ENCODE measurements around the gene GH2. TPM values are rescaled to one million over a fixed set of nuclear protein-coding genes. Genes with fewer than 3 reads are reported as not detected.
"Not testable (repeated sequence)": the region's sequence is repeated elsewhere in the genome, so short reads cannot be mapped to it uniquely, and the experiment has no call there.

The GH2 gene
- total RNA-seq, result not detected in 2 replicates

DNA sequence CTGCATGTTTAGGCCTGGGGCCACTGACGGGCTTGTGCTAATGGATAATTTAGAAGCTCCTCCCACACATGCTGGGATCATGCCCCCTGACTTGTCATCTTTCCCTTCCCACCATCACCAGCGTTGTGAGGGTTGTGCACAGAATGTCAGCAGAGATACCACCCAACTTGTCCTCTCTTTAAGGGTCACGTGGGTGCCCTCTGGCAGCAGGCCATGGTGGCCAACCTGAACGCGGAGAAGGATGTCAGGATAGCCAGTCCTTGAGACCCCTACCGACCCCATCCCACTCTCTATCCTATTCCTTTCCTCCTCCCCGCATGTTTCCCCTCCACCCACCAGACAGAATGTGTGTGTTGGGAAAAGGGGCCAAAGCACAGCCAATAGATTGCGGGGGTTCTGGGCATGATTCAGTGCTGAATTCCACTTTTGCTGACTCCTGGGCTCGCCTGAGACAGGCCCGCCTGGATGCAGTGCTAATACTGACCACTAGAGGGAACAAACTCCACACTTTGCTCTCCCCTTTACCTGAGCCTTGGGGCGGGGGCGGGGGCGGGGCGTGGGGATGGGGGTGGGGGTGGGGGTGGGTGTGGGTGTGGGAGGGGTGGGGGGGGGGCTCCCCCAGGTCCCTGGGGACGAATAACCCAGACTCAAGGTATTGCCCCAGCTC is at the start of gene GH2:
GH2 (minus strand) TSS at position 10 of the 667 bp plus-strand sequence. CDS start 143 bp downstream, outside the sequence.
- intact Hi-C loops (cut with micrococcal nuclease), result no loop called here

GRCh38 chr17:63930951-63931575 is 49.3 kb upstream of the GH2 start:
- intact Hi-C loops (cut with micrococcal nuclease), result loop anchor here (1.0 to 5.0 kb wide), 3 partner anchors 12 to 86 kb away; no protein-coding TSS in a partner anchor

DNA sequence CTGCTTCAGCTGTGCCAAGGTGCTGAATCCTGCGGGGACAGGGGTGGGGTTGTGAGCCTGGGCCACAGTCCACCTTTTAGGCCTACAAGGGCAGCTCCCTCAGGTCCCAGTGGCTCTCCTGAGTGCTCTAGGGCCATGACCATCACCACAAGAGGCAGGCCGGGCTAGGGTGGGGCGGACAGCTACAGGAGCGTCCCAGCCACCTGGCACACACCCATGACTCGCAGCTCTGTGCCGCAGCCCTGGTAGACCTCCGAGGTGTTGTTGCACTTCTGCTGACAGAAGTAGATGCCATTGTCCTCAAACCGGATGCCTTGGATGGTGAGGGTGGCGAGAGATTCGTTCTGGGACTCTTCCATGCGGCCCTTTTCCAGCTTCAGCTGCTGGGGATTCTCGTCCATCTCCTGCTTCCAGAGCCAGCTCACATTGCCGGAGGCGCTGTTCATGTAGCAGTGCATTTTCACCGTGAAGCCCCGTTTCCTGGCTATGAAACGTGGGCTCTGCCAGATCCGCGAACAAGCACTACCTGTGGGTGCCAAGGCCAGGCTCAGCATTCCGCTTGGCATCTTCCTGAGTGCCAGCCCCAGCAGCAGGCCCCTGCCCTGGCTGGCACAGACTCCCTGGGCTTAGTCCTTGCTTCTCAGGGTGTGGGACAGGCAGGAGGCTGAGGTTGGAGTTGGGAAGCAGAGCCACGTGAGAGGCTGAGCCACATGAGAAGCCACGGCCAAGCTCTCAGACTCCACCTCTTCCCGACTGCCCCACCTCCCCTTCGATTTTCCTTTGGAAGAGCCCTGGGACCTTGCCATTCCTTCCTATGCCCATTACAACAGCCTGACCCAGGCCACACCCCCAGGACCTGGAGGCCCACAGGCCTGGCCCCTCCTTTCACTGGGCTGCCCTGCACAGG is 48.4 kb upstream of the GH2 start:
- intact Hi-C loops (cut with micrococcal nuclease), result loop anchor here (5.0 kb wide), 2 partner anchors 62 to 87 kb away; no protein-coding TSS in a partner anchor

GRCh38 chr17:63928966-63929695 is 47.4 kb upstream of the GH2 start:
- intact Hi-C loops (cut with micrococcal nuclease), result no loop called here

GRCh38 chr17:63928172-63928666 is 46.5 kb upstream of the GH2 start:
- intact Hi-C loops (cut with micrococcal nuclease), result no loop called here

- intact Hi-C loops (cut with micrococcal nuclease), result no loop called here
Observed at GRCh38 chr17:63927464-63928171, 45.9 kb upstream of the GH2 start.

DNA sequence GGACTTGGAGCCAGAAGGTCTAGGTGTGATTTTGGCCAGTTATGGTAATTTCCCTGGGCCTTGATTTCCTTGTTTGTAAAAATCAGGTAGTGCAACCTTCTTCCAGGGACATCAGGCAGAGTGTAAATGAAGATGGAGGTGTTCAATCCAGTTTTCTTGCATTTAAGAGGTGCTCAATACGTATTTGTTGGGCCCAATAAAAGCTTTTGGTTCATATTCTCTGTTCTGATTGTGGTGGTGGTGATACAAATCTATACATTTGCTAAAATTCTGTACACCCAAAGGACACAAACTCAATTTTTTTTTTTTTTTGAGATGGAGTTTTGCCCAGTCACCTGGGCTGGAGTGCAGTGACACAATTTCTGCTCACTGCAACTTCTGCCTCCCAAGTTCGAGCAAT is 44.4 kb upstream of the GH2 start:
- intact Hi-C loops (cut with micrococcal nuclease), result no loop called here

GRCh38 chr17:63925615-63926014 is 43.9 kb upstream of the GH2 start:
- intact Hi-C loops (cut with micrococcal nuclease), result no loop called here

DNA sequence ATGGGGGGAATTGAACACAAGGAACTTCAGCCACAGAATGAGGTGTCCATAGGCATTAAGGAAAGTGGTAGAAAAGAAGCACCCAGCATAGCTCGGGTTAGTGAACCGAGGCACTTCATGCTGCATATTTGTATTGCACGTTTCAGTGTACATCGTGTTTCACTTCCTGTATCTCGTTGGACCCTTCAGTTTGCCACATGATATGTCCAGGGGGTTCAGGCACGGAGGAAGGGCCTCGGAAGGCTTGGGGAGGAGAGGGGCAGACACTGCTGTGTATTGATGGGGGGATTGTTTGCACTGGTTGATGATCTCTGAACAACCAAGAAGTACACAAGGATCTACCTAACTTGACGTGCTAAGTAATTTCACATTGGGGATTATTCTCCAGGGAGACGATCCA is 40.7 kb upstream of the GH2 start:
- intact Hi-C loops (cut with micrococcal nuclease), result not testable (repeated sequence)

DNA sequence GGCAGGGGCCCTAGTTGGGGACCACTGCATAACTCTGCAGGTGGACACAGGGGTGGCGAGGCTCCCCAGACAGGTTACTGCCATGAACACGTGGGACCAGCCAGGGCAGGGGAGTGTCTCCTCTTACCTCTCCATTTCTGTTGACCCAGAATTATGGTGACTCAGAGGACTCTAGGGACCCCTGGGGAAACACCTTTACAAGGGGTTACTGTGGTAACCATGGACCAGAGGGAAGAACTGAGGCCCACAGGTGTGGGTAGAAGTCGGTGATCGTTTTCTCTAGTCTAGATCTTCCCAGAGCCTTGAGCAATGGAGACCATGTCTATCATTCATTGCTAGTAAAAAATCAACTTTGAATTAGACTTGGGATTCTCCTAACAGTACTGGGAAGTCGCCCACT is 39.0 kb upstream of the GH2 start:
- intact Hi-C loops (cut with micrococcal nuclease), result not testable (repeated sequence)

DNA sequence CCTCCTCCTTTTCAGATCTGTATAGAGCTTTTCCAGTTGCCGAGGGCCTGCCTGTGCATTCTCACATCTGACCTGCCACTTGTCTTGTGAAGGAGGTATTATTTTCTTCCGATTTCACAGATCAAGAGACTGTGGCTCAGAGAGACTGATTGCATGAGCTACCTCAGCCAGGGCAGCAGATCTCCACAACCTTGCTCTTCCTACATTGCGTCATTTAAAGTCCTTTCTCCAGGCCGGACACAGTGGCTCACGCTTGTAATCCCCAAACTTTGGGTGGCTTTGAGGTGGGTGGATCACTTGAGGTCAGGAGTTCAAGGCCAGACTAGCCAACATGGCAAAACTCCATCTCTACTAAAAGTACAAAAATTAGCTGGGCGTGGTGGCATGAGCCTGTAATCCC is 38.3 kb upstream of the GH2 start:
- intact Hi-C loops (cut with micrococcal nuclease), result not testable (repeated sequence)

DNA sequence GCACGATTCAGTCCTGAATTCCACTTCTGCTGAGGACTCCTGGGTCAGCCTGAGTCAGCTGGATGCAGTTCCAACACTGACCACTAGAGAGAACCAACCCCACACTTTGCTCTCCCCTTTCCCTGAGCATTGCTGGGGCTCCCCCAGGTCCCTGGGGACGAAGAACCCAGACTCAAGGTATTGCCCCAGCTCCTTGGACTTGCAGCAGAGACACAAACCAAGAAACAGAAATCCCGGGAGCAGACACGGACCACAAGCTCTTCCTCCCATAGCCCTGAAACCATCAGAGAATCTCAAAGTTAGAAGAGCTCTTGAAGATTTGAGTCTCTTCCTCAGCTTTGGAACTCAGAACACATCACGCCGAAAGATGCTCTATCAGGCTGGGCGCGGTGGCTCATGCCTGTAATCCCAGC is 37.6 kb upstream of the GH2 start:
- intact Hi-C loops (cut with micrococcal nuclease), result loop anchor here (1.0 to 2.0 kb wide), 7 partner anchors 12 to 363 kb away; no protein-coding TSS in a partner anchor

GRCh38 chr17:63918789-63919305 is 37.1 kb upstream of the GH2 start, which contains the start of gene GH1:
Gene GH1 (minus strand): TSS chr17:63918839. CDS start chr17:63918776, 63 bp downstream.
- intact Hi-C loops (cut with micrococcal nuclease), result loop anchor here (1.0 to 2.0 kb wide), 7 partner anchors 12 to 364 kb away; no protein-coding TSS in a partner anchor

- intact Hi-C loops (cut with micrococcal nuclease), result loop anchor here (2.0 kb wide), 1 partner anchor 364 kb away; no protein-coding TSS in a partner anchor
Observed at GRCh38 chr17:63918305-63918704, 36.6 kb upstream of the GH2 start.

GRCh38 chr17:63917646-63918045 is 35.9 kb upstream of the GH2 start:
- intact Hi-C loops (cut with micrococcal nuclease), result loop anchor here (2.0 kb wide), 1 partner anchor 365 kb away; no protein-coding TSS in a partner anchor

DNA sequence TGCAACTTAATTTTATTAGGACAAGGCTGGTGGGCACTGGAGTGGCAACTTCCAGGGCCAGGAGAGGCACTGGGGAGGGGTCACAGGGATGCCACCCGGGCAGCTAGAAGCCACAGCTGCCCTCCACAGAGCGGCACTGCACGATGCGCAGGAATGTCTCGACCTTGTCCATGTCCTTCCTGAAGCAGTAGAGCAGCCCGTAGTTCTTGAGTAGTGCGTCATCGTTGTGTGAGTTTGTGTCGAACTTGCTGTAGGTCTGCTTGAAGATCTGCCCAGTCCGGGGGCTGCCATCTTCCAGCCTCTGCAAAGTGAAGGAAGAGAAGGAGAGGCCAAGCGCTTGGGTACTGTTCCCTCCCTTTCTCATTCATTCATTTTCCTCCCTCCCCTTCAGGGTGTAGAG is 35.5 kb upstream of the GH2 start:
- intact Hi-C loops (cut with micrococcal nuclease), result not testable (repeated sequence)

GRCh38 chr17:63916566-63917185 is 34.9 kb upstream of the GH2 start:
- intact Hi-C loops (cut with micrococcal nuclease), result no loop called here

- intact Hi-C loops (cut with micrococcal nuclease), result not testable (repeated sequence)
Observed at GRCh38 chr17:63915753-63916152, 34.0 kb upstream of the GH2 start.

DNA sequence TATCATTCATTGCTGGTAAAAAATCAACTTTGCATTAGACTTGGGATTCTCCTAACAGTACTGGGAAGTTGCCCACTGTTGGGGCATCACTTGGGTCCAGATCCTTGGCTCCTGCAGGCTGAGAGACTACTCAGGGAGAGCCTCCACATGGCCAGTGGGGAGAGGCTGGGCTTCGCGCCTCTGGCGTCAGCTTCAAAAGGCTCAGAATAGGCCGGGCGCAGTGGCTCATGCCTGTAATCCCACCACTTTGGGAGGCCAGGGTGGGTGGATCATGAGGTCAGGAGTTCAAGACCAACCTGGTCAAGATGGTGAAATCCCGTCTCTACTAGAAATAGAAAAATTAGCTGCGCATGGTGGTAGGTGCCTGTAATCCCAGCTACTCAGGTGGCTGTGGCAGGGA is 32.7 kb upstream of the GH2 start:
- intact Hi-C loops (cut with micrococcal nuclease), result no loop called here

All from T-helper 1 cell treated with Interleukin-12 subunit alpha and Interleukin-12 subunit beta and Interleukin-4 antibody, amounts not matched to agents 30 ng/mL and 1 ng/mL, for 36 hours (primary cell).